K562 (cell line): ENCODE results near the gene KRT4. TPM values are rescaled to one million over a fixed set of nuclear protein-coding genes. Genes with fewer than 3 reads are reported as not detected.

Experiments
- ATAC-seq: fragments of 200-7000 bp; cut with Tn5 transposase; 3 replicates; pipeline ENCODE4 v1.9.1; 2020; ENCODE audit warnings: moderate library complexity
- BruUV-seq: library from RNA; stranded (reverse); fragments of 400-500 nt; replicated peaks from 2 replicates; lab custom pipeline; 2021; lab: Mats Ljungman, UMichigan
- CTCF ChIA-PET: fragments of 300-600 bp; formaldehyde crosslinking; extraction: SDS; loops from one replicate; lab custom pipeline; 2021; ENCODE audit warnings: low intra/inter-chr PET ratio; lab: Yijun Ruan, JAX
- POLR2A ChIA-PET: fragments of 300-600, 350-650 bp; sonication (Branson Sonifier 250); formaldehyde crosslinking; extraction: SDS; loops from one replicate; lab custom pipeline; 2021; ENCODE audit warnings: antibody characterized with exemption, inconsistent platforms; lab: Yijun Ruan, JAX
- DNase-seq, 4 experiments: peaks; one replicate each; pipeline versions ENCODE4 v3.0.0 to v3.0.0-alpha.2; 2011 to 2018; ENCODE audit warnings: low spot score in 3 of 4, mixed read lengths in 3 of 4; ENCODE audit errors: extremely low read depth in 1 of 4
- FAIRE-seq: peaks from 2 replicates; lab custom pipeline; 2011; peaks lifted over from hg19 to GRCh38; lab: Jason Lieb, UNC
- H2AFZ ChIP-seq: 2 replicates; pipeline ENCODE4 v1.6.0; 2011; ENCODE audit warnings: low read depth, low read length, control low read depth, inconsistent platforms
- H3K27ac ChIP-seq: fragments of 200-600 bp; 3 replicates; pipeline ENCODE4 v1.8.0; 2011; ENCODE audit warnings: low read depth, mild to moderate bottlenecking, control low read depth, inconsistent platforms, low read length, moderate library complexity, mixed read lengths; ENCODE audit errors: extremely low read depth
- H3K27me3 ChIP-seq, 2 experiments: fragments of 300-600 bp in 1 of 2; 2 replicates in 1 of 2; 3 replicates in 1 of 2; pipeline versions ENCODE4 v1.6.0 to v1.8.0; 2011; ENCODE audit warnings: inconsistent platforms in 2 of 2, low read length in 2 of 2, mild to moderate bottlenecking in 1 of 2, mixed read lengths in 1 of 2, moderate library complexity in 1 of 2; ENCODE audit not compliant: control insufficient read depth in 2 of 2, insufficient read depth in 2 of 2
- H3K36me3 ChIP-seq: fragments of 300-600 bp; 3 replicates; pipeline ENCODE4 v1.8.0; 2011; ENCODE audit warnings: mild to moderate bottlenecking, low read length, inconsistent platforms; ENCODE audit not compliant: control insufficient read depth, insufficient read depth
- H3K4me1 ChIP-seq, 2 experiments: fragments of 200-600 bp in 1 of 2; replicated peaks in 1 of 2; 2 replicates in 1 of 2; 3 replicates in 1 of 2; pipeline versions ENCODE4 v1.5.1 to v1.8.0; 2011; ENCODE audit warnings: inconsistent platforms in 2 of 2, low read length in 2 of 2, mild to moderate bottlenecking in 1 of 2, mixed read lengths in 1 of 2, moderate library complexity in 1 of 2; ENCODE audit not compliant: control insufficient read depth in 2 of 2, insufficient read depth in 2 of 2
- H3K4me2 ChIP-seq: 2 replicates; pipeline ENCODE4 v1.6.1; 2011; ENCODE audit warnings: low read length, control low read depth, inconsistent platforms, mixed read lengths; ENCODE audit not compliant: insufficient read depth
- H3K4me3 ChIP-seq: fragments of 200-600 bp; sonication (generic), shearing (Covaris generic); 2 replicates; pipeline ENCODE4 v1.5.1; 2016; ENCODE audit warnings: control low read depth, inconsistent platforms
- H3K79me2 ChIP-seq: fragments of 200-600 bp; 3 replicates; pipeline ENCODE4 v1.8.0; 2011; ENCODE audit warnings: low read length, inconsistent platforms; ENCODE audit not compliant: control insufficient read depth, insufficient read depth
- H3K9ac ChIP-seq, 2 experiments: 2 replicates each; pipeline versions ENCODE4 v1.6.0 to v1.6.1; 2011; ENCODE audit warnings: low read depth in 2 of 2, low read length in 2 of 2, control low read depth in 1 of 2, inconsistent platforms in 1 of 2, mild to moderate bottlenecking in 1 of 2, mixed read lengths in 1 of 2; ENCODE audit not compliant: insufficient read depth in 1 of 2
- H3K9me1 ChIP-seq: one replicate; pipeline ENCODE4 v1.6.0; 2011; ENCODE audit warnings: inconsistent platforms, mild to moderate bottlenecking, low read length, moderate library complexity; ENCODE audit not compliant: control insufficient read depth, insufficient read depth
- H3K9me3 ChIP-seq: replicated peaks from 2 replicates; pipeline ENCODE4 v1.5.1; 2011; ENCODE audit warnings: low read depth, low read length, inconsistent platforms; ENCODE audit not compliant: control insufficient read depth, insufficient read depth
- H4K20me1 ChIP-seq: replicated peaks from 2 replicates; pipeline ENCODE4 v1.6.1; 2011; ENCODE audit warnings: low read length, inconsistent platforms, mixed read lengths; ENCODE audit not compliant: control insufficient read depth, insufficient read depth
- CBFA2T2 ChIP-seq: fragments of 450-650 bp; conservative IDR thresholded peaks from 2 replicates; pipeline ENCODE4 v1.6.1; 2017; ENCODE audit warnings: mild to moderate bottlenecking
- MEF2D ChIP-seq: conservative IDR thresholded peaks from 2 replicates; pipeline ENCODE4 v1.6.1; 2016; ENCODE audit warnings: low read depth, missing genetic modification characterization, missing compliant biosample characterization
- NFRKB ChIP-seq: fragments of 450-650 bp; IDR thresholded peaks from 2 replicates; pipeline ENCODE4 v1.6.1; 2016; ENCODE audit warnings: low read depth
- NUFIP1 ChIP-seq: fragments of 450-650 bp; IDR thresholded peaks from 2 replicates; pipeline ENCODE4 v1.6.1; 2018; ENCODE audit not compliant: partially characterized antibody
- PCBP2 ChIP-seq: fragments of 200-400 bp; formaldehyde crosslinking; IDR thresholded peaks from 2 replicates; pipeline ENCODE4 v1.6.1; 2018; ENCODE audit warnings: low read length, low read depth, mild to moderate bottlenecking, moderate library complexity; ENCODE audit not compliant: poor library complexity, severe bottlenecking
- PREB ChIP-seq: sonication (generic); formaldehyde crosslinking; IDR thresholded peaks from 2 replicates; pipeline ENCODE4 v1.8.1; 2023; ENCODE audit warnings: mild to moderate bottlenecking, missing genetic modification reagents
- RAD21 ChIP-seq, 2 experiments: fragments of 250-450 bp in 1 of 2; fragments of 450-650 bp in 1 of 2; sonication (Bioruptor Pico) in 1 of 2; formaldehyde crosslinking in 1 of 2; IDR thresholded peaks in 1 of 2; conservative IDR thresholded peaks in 1 of 2; 2 replicates each; pipeline versions ENCODE4 v1.4.0 to v1.8.0; 2020 to 2022; ENCODE audit warnings: mild to moderate bottlenecking in 2 of 2, moderate library complexity in 1 of 2
- SLC30A9 ChIP-seq: fragments of 250-450 bp; sonication (Bioruptor Pico); IDR thresholded peaks from 2 replicates; pipeline ENCODE4 v1.8.0; 2022; ENCODE audit warnings: mild to moderate bottlenecking, moderate library complexity
- TARDBP ChIP-seq: fragments of 450-650 bp; IDR thresholded peaks from 2 replicates; pipeline ENCODE4 v1.6.1; 2016
- USF1 ChIP-seq: sonication (generic); formaldehyde crosslinking; IDR thresholded peaks from 2 replicates; pipeline ENCODE4 v1.9.0; 2022; ENCODE audit warnings: mild to moderate bottlenecking, missing genetic modification reagents
- ZBTB17 ChIP-seq: fragments of 450-650 bp; formaldehyde crosslinking; IDR thresholded peaks from 2 replicates; pipeline ENCODE4 v1.4.0; 2020; ENCODE audit warnings: mild to moderate bottlenecking
- ZNF431 ChIP-seq: sonication (generic); formaldehyde crosslinking; IDR thresholded peaks from 2 replicates; pipeline ENCODE4 v1.8.0; 2022; ENCODE audit warnings: mild to moderate bottlenecking, missing genetic modification reagents
- ZNF584 ChIP-seq: fragments of 200-800 bp; sonication (Bioruptor generic); IDR thresholded peaks from 2 replicates; pipeline ENCODE4 v1.6.1; 2016; ENCODE audit warnings: low read depth, mild to moderate bottlenecking, missing genetic modification characterization, missing compliant biosample characterization
- WGBS: fragments of 100-300 bp; shearing (Covaris generic); methylation state at CpG from one replicate; pipeline ENCODE4 v1.1.6; 2016; ENCODE audit warnings: low coverage, mixed read lengths; ENCODE audit not compliant: insufficient coverage; ENCODE audit errors: missing lambda C conversion rate; 5-methylcytosine and 5-hydroxymethylcytosine counted together
- in situ Hi-C: fragments of 300-500 bp; cut with MboI; formaldehyde crosslinking; loops from 4 replicates; pipeline ENCODE4 v1.15.0; 2018; ENCODE audit warnings: inconsistent platforms, mixed read lengths
- intact Hi-C: fragments of 100-400 bp; cut with micrococcal nuclease; formaldehyde crosslinking; loops from 2 replicates; pipeline ENCODE4 v1.14.2; 2022
- polyA plus RNA-seq, 8 experiments: library from polyadenylated mRNA; depleted of rRNA in 4 of 8; stranded (reverse) in 5 of 8; unstranded in 3 of 8; fragments of >200 nt; fragmentation: Nextera tagmentation in 2 of 8; fragmentation: Illumina TruSeq in 1 of 8; extraction: Ambion mirVana in 2 of 8; extraction: Trizol in 1 of 8; gene quantifications; 2 replicates each; pipeline versions ENCODE4 v1.2.1 to v1.2.3, GENCODE V29; 2011 to 2014; ENCODE audit warnings: inconsistent platforms in 1 of 8, missing spikeins in 1 of 8
- total RNA-seq, 7 experiments: library from RNA; depleted of rRNA in 6 of 7; stranded (reverse); fragments of >200 nt in 6 of 7; fragmentation: Illumina TruSeq in 2 of 7; extraction: Trizol in 2 of 7; gene quantifications; 2 replicates each; pipeline versions ENCODE4 v1.2.1 to v1.2.3, GENCODE V29; 2011 to 2021; ENCODE audit warnings: low replicate concordance in 1 of 7

KRT4 gene
- total and polyA plus RNA-seq, 9 of the 15 experiments (the other 6 are each of a cell fraction or from before 2014, with no cell fraction given), result not detected

GRCh38 chr12:52800259-52800917, 13.5 kb downstream of the KRT4 start:
- no peak overlapping the region for H3K27ac ChIP-seq
- no TSS peak for BruUV-seq
- no peaks in the 10 kb centered on the region for H3K36me3 ChIP-seq
- no peaks in the 10 kb centered on the region for H3K9me1 ChIP-seq
- ChIA-PET CTCF (interaction anchor here (0.7 kb wide), 2 partner anchors 19 to 243 kb away, joined by 3 read pairs; no protein-coding TSS in a partner anchor), POLR2A (interaction anchor here (0.7 kb wide), 1 partner anchor 127 kb away, joined by 3 read pairs; no protein-coding TSS in a partner anchor)
- intact Hi-C loops, result no loop called here
- no peak overlapping the region for H3K4me2 ChIP-seq
- H3K4me3 ChIP-seq, result no peak overlapping the region
- H3K4me1 ChIP-seq, result peaks cover 22 to 29% of the 10 kb centered on the region in 2 experiments; a peak in 4 of 5 replicates
- H3K79me2 ChIP-seq, result no peaks in the 10 kb centered on the region
- H3K9me3 ChIP-seq, result no peaks in the 10 kb centered on the region
- H4K20me1 ChIP-seq, result peaks cover 3% of the 10 kb centered on the region; the same call in 1 of the 2 replicates
- TF ChIP-seq CBFA2T2 (no peak), RAD21 (CRISPR knock-in tag; conservative IDR thresholded peaks at IDR 0.05 in 1 of 2, IDR thresholded peaks at IDR 0.05 in 1 of 2) (no peak), ZNF431 (CRISPR knock-in tag) (no peak), MEF2D (no peak), NFRKB (no peak), NUFIP1 (no peak), USF1 (CRISPR knock-in tag) (no peak), PREB (CRISPR knock-in tag) (no peak), ZNF584 (CRISPR knock-in tag) (no peak), TARDBP (no peak), SLC30A9 (CRISPR knock-in tag) (no peak), PCBP2 (no peak), ZBTB17 (CRISPR knock-in tag) (no peak)
- H2AFZ ChIP-seq, result no peak overlapping the region
- FAIRE-seq, result no peak
- peaks cover 0 to 7% of the 10 kb centered on the region in 2 experiments; a peak in 1 of 5 replicates for H3K27me3 ChIP-seq
- no peak for ATAC-seq
- 53% methylated on average over 1 of the region's 1 CpG for WGBS
- in situ Hi-C loops, result no loop called here
- no peak overlapping the region for H3K9ac ChIP-seq
- no peak for DNase-seq
